Activated CD4-positive, alpha-beta T cell treated with anti-CD3 and anti-CD28 coated beads, Interleukin-2, amount 10 ng/mL, durations not matched to agents 24 days and 14 days (primary cell): ENCODE data around the gene COPG1. TPM values are rescaled to one million over a fixed set of nuclear protein-coding genes. Genes with fewer than 3 reads are reported as not detected.
A peak's percentile ranks its signal among the peaks of the same experiment; 100 is the strongest.

ENCODE experiments used
- DNase-seq: peaks from one replicate; pipeline ENCODE4 v3.0.0; 2022
- H3K27ac Mint-ChIP-seq: one replicate; pipeline ENCODE4 v1.8.0; 2022; ENCODE audit warnings: mild to moderate bottlenecking, mixed read lengths
- H3K27me3 Mint-ChIP-seq: one replicate; pipeline ENCODE4 v1.8.0; 2022; ENCODE audit warnings: mixed read lengths
- H3K36me3 Mint-ChIP-seq: one replicate; pipeline ENCODE4 v1.8.0; 2022; ENCODE audit warnings: low read depth, mild to moderate bottlenecking, mixed read lengths
- H3K4me1 Mint-ChIP-seq: one replicate; pipeline ENCODE4 v1.8.0; 2021; ENCODE audit warnings: mixed read lengths
- H3K4me3 Mint-ChIP-seq: one replicate; pipeline ENCODE4 v1.8.0; 2022; ENCODE audit warnings: mild to moderate bottlenecking, moderate library complexity, mixed read lengths
- H3K9me3 Mint-ChIP-seq: one replicate; pipeline ENCODE4 v1.8.0; 2021; ENCODE audit warnings: mixed read lengths
- intact Hi-C: fragments of 100-400 bp; cut with micrococcal nuclease; formaldehyde crosslinking; loops from one replicate; pipeline ENCODE4 v1.15.1; 2023
- total RNA-seq: library from RNA; stranded (reverse); gene quantifications from 2 replicates; pipeline ENCODE4 v1.2.3, GENCODE V29; 2022

Gene COPG1
- total RNA-seq, 1 donor from 2014 or later, result 142 TPM

DNA sequence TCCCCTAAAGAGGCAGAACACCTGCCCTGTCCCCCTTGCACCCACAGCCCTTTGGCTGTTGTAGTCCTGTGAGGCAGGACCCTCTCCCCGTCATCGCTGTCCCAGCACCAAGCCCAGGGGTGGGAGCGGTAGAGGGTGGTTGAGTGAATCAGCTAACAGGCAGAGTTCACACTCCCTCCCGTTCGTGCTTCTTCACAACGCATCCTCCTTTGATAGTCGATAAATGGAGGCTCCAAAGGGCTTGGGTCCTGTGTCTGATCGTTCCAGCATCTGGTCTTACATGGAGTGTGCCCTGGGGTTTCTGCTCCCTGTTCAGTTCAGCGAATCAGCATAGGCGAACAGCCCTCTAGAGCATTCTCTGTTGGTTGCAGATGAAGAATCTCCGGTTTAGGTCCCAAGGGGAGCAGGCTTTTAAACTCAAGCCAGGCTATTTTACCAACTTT, 28.4 kb downstream of the COPG1 start:
- H3K9me3 Mint-ChIP-seq, result no peaks in the 10 kb centered on the region
- H3K27me3 Mint-ChIP-seq, result no peaks in the 10 kb centered on the region
- peaks cover 62% of the 10 kb centered on the region for H3K36me3 Mint-ChIP-seq
- intact Hi-C loops, result loop anchor here (1.0 to 10.0 kb wide), 6 partner anchors 29 to 403 kb away; partner anchors contain the start of genes ACAD9, COPG1 and ISY1
- peak; percentile 63 for DNase-seq
- H3K27ac Mint-ChIP-seq, result peak overlapping the region; percentile 93
- peaks cover 40% of the 10 kb centered on the region for H3K4me1 Mint-ChIP-seq
- H3K4me3 Mint-ChIP-seq, result peak overlapping the region; percentile 88

DNA sequence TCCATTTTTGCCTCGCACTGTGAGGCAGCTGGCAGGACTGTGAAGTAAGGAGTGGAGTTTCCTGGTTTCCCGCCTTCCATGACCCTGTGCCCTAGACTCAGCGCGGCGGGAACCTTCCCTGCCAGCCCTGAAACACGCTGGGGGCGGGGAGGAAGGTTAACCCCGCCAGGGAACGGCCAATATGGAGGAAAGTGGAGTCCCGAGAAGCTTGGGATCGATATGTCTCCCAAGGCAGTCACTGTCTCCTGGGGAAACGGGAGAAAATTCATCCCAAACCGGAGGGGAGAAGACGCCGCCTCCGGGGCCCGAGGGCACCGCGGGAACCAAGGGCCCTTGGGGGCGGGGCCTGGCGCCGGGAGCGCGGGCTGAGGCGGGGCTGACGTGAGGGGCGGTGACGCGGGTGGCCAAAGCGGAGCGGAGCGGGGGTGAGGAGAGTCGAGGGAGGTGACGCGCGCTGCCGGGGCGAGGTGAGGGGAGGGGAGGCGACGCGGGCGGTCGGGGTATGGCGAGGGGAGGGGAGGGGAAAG, 29.1 kb downstream of the COPG1 start, which contains the start of gene HMCES:
Gene HMCES (plus strand): TSS at position 432 of the 527 bp plus-strand sequence. CDS start 863 bp downstream, outside the sequence.
- Mint-ChIP-seq H3K9me3 (no peaks in the 10 kb centered on the region), H3K27ac (peak within 1 kb of the TSS; percentile 96), H3K4me3 (peak within 1 kb of the TSS; percentile 99), H3K27me3 (no peaks in the 10 kb centered on the region), H3K36me3 (peaks cover 63% of the 10 kb centered on the region), H3K4me1 (peaks cover 43% of the 10 kb centered on the region)
- intact Hi-C loops, result loop anchor here (1.0 to 10.0 kb wide), 6 partner anchors 29 to 404 kb away; partner anchors contain the start of genes ACAD9, COPG1 and ISY1
- DNase-seq, result peak; percentile 99

DNA sequence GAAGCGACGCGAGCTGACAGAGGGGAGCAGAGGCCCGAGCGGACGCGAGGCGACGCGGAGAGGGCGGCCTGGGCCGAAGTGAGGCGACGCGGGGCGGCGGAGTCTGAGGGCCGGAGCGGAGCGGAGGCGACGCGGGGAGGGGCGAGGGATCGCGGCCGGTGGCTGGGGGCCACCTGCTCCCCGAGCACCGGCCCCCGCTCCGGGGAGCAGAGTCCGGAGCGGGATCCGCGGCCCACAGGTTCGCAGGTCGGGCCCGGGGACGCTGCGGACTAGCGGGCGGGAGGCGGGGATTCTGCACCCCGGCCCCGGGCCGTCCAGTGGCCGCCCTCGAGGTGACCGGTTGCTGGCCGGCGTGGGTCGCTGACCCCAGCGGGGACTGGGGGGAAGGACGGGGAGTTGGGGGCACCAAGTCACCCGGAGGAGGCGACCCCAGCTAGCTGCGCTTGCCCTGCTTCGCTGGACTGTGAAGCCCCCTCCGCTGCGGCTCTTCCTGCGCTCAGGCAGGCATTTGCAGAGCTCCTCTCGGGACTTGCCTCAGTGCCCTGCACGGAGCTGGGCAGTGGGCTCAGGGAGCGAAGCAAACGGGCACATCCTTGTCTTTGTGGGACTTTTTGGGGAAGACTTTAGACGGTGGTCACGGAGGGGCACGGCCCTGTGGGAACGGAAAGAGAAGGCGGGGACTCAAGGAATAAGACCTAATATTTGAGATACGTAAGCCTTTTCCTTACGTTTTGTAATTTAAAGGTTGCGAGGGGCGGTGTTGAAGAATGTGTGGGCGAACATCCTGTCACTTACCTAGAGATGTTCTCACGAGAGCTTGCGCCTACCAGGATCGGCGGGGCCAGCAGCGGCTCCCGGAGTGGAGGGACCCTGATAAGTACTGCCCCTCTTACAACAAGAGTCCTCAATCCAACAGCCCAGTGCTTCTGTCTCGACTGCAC, 29.8 kb downstream of the COPG1 start:
- H3K36me3 Mint-ChIP-seq, result peaks cover 58% of the 10 kb centered on the region

DNA sequence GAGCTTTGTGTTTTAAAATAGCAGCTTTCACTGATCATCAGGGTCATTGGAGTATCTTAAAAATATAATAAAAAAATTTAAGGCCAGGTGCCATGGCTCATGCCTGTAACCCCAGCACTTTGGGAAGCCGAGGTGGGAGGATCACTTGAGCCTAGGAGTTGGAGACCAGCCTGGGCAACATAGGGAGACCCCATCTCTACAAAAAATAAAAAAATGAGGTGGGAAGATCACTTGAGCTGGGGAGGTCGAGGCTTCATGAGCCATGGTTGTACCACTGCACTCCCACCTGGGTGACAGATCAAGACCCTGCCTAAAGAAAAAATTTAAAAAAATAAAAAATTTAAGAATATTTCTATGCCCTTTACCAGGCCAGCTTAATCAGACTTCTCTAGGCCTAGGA, 30.8 kb downstream of the COPG1 start:
- Mint-ChIP-seq H3K36me3 (peaks cover 52% of the 10 kb centered on the region), H3K4me1 (peaks cover 44% of the 10 kb centered on the region), H3K27ac (peak overlapping the region; percentile 96), H3K4me3 (peak overlapping the region; percentile 25), H3K27me3 (no peaks in the 10 kb centered on the region), H3K9me3 (no peaks in the 10 kb centered on the region)
- intact Hi-C loops, result no loop called here
- DNase-seq, result no peak

More for the DNA sequence above, 29.8 kb downstream of the COPG1 start:
- Mint-ChIP-seq H3K4me3 (peak overlapping the region; percentile 99), H3K4me1 (peaks cover 44% of the 10 kb centered on the region), H3K27ac (peak overlapping the region; percentile 96), H3K27me3 (no peaks in the 10 kb centered on the region), H3K9me3 (no peaks in the 10 kb centered on the region)
- intact Hi-C loops, result loop anchor here (1.0 to 10.0 kb wide), 6 partner anchors 30 to 404 kb away; partner anchors contain the start of genes ACAD9, COPG1 and ISY1
- DNase-seq, result peak; percentile 88

DNA sequence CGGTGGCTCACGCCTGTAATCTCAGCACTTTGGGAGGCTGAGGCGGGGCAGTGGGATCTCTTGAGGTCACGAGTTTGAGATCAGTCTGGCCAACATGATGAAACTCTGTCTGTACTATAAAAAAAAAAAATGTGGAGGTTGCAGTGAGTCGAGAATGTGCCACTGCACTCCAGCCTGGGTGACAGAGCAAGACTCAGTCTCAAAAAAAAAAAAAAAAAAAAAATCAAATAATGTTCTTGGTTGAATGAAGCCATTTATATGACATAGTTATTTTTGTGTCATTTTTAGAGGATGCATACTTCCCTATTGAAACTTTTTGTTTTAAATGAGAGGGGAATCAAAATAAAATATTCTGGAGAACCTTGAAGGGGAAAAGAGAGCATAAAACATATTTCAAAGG, 32.3 kb downstream of the COPG1 start:
- Mint-ChIP-seq H3K9me3 (no peaks in the 10 kb centered on the region), H3K27me3 (no peaks in the 10 kb centered on the region), H3K27ac (peak overlapping the region; percentile 77), H3K36me3 (peaks cover 41% of the 10 kb centered on the region), H3K4me1 (peaks cover 44% of the 10 kb centered on the region), H3K4me3 (peak overlapping the region; percentile 25)
- intact Hi-C loops, result loop anchor here (2.0 kb wide), 2 partner anchors 23 to 161 kb away; partner anchors contain the start of gene RAB43
- DNase-seq, result no peak

DNA sequence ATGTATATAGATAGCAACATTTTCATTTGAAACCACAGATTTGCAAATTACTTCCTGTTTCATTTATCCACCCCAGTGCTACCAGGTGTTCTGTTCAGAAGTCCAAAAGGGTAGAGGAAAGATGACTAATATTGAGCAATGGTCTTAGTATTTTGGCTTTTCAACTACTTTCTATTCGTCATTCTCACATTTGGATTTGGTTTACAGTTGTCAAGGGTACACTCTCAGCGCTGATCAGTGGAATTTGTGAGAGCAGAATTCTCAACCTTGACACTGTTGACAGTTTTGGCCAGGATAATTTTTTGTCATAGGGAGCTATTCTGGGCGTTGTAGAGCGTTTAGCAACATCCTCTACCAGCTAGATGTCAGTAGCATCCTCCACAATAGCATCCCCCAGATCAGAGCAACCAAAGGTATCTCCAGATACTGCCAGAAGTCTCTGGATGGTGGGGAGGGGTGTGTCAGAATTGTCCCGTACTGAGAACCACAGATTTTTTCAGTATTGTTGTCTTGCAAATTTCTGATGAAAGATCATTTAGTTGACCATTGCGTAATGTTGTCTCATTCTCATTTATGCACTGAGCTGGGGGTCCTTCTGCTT, 33.4 kb downstream of the COPG1 start:
- intact Hi-C loops, result loop anchor here (2.0 kb wide), 2 partner anchors 22 to 162 kb away; partner anchors contain the start of gene RAB43
- peak overlapping the region; percentile 25 for H3K4me3 Mint-ChIP-seq
- peaks cover 39% of the 10 kb centered on the region for H3K4me1 Mint-ChIP-seq
- no peaks in the 10 kb centered on the region for H3K9me3 Mint-ChIP-seq
- peak overlapping the region; percentile 82 for H3K27ac Mint-ChIP-seq
- H3K36me3 Mint-ChIP-seq, result peaks cover 37% of the 10 kb centered on the region
- peak; percentile 73 for DNase-seq
- H3K27me3 Mint-ChIP-seq, result no peaks in the 10 kb centered on the region

DNA sequence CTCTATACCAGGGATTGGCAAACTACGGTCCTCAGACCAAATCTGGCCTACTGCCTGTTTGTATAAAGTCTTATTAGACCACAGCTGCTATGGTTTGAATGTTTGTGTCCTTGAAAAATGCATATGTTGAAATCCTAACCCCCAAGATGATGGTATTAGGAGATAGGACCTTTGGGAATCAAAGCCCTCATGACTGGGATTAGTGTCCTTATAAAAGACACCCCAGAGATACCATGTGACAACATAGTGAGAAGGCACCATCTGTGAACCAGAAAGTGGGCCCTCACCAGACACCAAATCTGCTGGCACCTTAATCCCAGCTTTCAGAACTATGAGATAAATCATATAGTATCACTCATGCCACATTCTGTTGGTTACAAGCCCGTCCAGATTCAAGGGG, 36.7 kb downstream of the COPG1 start:
- intact Hi-C loops, result no loop called here
- H3K36me3 Mint-ChIP-seq, result peaks cover 32% of the 10 kb centered on the region
- peaks cover 20% of the 10 kb centered on the region for H3K4me1 Mint-ChIP-seq
- H3K9me3 Mint-ChIP-seq, result no peaks in the 10 kb centered on the region
- H3K27me3 Mint-ChIP-seq, result no peaks in the 10 kb centered on the region
- DNase-seq, result no peak
- no peak overlapping the region for H3K27ac Mint-ChIP-seq
- H3K4me3 Mint-ChIP-seq, result no peak overlapping the region

DNA sequence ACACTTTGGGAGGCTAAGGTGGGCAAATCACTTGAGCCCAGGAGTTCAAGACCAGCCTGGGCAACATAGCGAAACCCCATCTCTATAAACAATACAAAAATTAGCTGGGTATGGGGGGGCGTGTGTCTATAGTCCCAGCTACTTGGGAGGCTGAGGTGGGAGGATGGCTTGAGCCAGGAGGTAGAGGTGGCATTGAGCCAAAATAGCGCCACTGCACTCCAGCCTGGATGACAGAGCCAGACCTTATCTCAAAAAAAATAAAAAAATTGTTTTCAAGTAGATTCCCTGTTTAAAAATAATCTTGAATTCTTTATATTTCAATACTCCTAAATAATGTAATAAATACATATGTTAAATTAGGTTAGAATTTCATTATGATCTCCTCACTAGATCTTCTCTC, 39.0 kb downstream of the COPG1 start:
- Mint-ChIP-seq H3K4me1 (peaks cover 6% of the 10 kb centered on the region), H3K27ac (no peak overlapping the region), H3K36me3 (peaks cover 40% of the 10 kb centered on the region), H3K9me3 (no peaks in the 10 kb centered on the region), H3K27me3 (no peaks in the 10 kb centered on the region), H3K4me3 (no peak overlapping the region)
- intact Hi-C loops, result no loop called here
- no peak for DNase-seq

DNA sequence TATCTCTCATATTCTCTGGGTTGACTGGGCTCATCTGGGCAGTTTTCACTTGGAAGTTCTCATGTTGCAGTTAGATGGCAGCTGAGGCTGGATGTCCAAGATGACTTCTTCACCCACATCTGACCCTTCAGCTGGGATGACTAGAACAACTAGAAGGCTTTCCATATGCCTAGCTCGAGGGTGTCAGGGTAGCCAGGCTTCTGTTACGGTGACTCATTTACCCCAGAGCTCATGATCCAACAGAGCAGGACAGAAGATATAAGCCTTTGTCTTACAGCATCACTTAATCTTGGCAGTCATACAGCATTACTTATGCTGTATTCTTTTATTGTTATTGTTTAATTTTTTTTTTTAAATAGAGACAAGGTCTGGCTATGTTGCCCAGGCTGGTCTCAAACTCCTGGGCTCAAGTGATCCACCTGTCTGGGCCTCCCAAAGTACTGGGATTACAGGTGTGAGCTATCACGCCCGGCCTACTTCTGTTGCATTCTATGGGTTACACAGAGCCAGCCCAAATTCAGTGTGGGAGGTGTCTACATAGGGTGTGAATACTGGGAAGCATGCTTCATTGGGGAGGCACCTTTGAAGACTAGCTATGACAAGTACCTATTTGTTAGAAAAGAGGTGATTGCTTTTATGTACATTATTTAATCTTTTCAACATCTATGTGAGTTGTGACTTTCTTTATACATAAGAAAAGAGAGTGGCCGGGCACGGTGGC, 40.0 kb downstream of the COPG1 start:
- Mint-ChIP-seq H3K4me1 (peaks cover 4% of the 10 kb centered on the region), H3K27ac (no peak overlapping the region), H3K36me3 (peaks cover 41% of the 10 kb centered on the region), H3K27me3 (no peaks in the 10 kb centered on the region), H3K4me3 (no peak overlapping the region), H3K9me3 (no peaks in the 10 kb centered on the region)
- intact Hi-C loops, result no loop called here
- no peak for DNase-seq

DNA sequence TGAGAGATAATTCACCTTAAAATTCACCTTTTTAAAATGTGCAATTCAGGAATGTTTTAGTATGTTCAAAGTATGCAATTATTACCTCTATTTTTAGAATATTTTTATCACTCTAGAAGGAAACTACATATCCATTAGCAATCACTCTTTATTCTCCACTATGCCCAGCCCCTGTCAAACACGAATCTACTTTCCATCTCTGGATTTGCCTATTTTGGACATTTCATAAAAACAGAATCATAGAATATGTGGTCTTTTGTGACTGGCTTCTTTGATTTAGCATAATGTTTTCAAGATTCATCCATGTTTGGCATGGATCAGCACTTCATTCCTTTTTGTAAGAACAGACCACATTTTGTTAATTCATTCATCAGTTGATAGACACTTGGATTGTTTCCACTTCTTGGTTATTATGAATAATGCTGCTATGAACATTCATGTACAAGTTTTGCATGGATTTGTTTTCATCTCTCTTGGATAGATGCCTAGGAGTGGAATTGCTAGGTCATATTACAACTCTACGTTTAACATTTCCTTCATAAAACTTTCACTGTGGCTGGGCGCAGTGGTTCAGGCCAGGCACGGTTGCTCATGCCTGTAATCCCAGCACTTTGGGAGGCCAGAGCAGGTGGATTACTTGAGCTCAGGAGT, 42.0 kb downstream of the COPG1 start:
- Mint-ChIP-seq H3K36me3 (peaks cover 44% of the 10 kb centered on the region), H3K27ac (no peak overlapping the region), H3K27me3 (no peaks in the 10 kb centered on the region), H3K4me3 (no peak overlapping the region), H3K4me1 (peaks cover 5% of the 10 kb centered on the region), H3K9me3 (no peaks in the 10 kb centered on the region)
- DNase-seq, result no peak
- intact Hi-C loops, result no loop called here

DNA sequence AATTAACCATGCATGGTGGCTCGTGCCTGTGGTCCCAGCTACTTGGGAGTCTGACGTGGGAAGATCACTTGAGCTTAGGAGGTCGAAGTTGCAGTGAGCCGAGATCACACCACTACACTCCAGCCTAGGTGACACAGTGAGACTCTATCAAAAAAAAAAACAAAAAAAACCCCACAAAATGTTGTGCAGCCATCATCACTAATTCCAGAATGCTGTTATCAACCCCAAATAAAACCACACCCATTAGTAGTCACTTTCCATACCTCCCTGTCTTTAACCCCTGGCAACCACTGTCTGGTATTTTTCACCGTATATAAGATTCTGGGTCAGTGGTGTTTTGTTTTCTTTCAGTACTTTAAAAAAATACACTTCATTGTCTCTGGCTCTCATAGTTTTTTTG, 45.9 kb downstream of the COPG1 start:
- H3K27me3 Mint-ChIP-seq, result no peaks in the 10 kb centered on the region
- no peak overlapping the region for H3K4me3 Mint-ChIP-seq
- peaks cover 56% of the 10 kb centered on the region for H3K36me3 Mint-ChIP-seq
- H3K9me3 Mint-ChIP-seq, result no peaks in the 10 kb centered on the region
- intact Hi-C loops, result no loop called here
- no peak for DNase-seq
- H3K27ac Mint-ChIP-seq, result no peak overlapping the region
- H3K4me1 Mint-ChIP-seq, result peaks cover 4% of the 10 kb centered on the region

DNA sequence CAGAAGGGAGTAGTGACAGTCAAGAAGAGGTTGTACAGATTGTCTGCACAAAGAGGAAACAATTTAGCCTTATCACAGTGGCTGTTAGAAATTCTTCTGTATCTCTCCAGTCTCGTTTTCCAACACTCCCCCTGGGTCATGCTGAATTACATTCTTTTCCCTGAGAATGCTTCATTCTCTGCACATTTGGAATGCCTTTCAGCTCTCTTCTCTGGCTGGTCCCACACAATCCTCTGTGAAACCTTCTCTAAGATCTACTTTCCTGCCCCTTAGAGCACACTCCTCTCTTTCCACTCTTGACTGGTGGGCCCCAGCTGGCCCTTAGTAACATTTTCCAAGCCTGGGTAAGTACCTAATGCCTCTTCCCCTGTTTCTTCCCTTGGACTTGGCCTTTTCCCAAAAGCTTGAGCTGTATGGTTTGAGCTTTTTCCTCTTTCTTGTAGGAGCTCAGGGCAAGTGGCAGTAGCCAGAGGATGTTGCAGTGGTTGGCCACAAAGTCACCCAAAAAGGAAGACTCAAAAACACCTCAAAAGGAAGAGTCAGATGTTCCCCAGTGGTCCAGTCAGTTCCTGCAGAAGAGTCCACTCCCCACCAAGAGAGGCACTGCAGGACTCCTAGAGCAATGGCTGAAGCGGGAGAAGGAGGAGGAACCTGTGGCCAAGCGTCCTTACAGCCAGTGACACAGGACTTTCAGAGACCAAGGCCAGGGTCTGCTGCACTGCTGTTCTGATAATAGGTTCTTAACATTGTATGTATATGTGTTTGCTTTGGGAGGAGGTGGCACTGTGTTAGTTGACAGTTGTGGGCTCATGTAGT, 54.9 kb downstream of the COPG1 start:
- Mint-ChIP-seq H3K27me3 (no peaks in the 10 kb centered on the region), H3K4me3 (peak overlapping the region; percentile 1), H3K9me3 (no peaks in the 10 kb centered on the region), H3K4me1 (peaks cover 30% of the 10 kb centered on the region), H3K27ac (peak overlapping the region; percentile 66), H3K36me3 (peaks cover 46% of the 10 kb centered on the region)
- peak; percentile 63 for DNase-seq
- intact Hi-C loops, result loop anchor here (2.0 kb wide), 1 partner anchor 22 kb away; no protein-coding TSS in a partner anchor
